ENCODE data around the gene ABTB1. TPM values are rescaled to one million over a fixed set of nuclear protein-coding genes. Genes with fewer than 3 reads are reported as not detected.

ABTB1 gene
- total and polyA plus RNA-seq, 5 donors from 2014 or later: 120 to 130 (median 123) TPM

DNA sequence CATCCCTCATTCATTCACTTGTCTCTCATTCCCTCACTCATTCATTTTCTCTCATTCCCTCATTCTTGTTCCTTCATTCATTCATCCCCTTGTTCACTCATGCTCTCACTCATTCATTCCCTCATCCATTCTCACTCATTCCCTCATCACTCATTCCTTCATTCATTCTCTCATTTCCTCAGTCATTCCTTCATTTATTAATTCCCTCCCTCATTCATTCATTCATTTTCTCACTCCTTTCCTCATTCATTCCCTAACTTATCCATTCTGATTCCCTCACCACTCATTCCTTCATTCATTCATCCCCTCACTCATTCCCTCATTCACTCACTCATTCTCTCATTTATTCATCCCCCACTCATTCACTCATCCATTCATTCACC, 13.8 kb downstream of the ABTB1 start:
- no peak overlapping the region for H3K4me3 Mint-ChIP-seq
- Histone ChIP-seq H3K27ac (ENCODE audit: insufficient read depth, low read length, poor library complexity, severe bottlenecking) (no peak overlapping the region), H3K36me3 (ENCODE audit: control insufficient read depth, insufficient read depth, low read length) (no peaks in the 10 kb centered on the region), H3K4me1 (ENCODE audit: control insufficient read depth, insufficient read depth, low read length, poor library complexity, severe bottlenecking) (peaks cover 4% of the 10 kb centered on the region), H3K4me3 (ENCODE audit: low read depth, low read length) (no peak overlapping the region), H3K27me3 (ENCODE audit: control insufficient read depth, insufficient read depth, low read length) (no peaks in the 10 kb centered on the region), H3K9me3 (ENCODE audit: control insufficient read depth in 2 of 2, low read length in 2 of 2) (no peaks in the 10 kb centered on the region)
- DNase-seq (no peak), ATAC-seq (ENCODE audit: low read depth in 2 of 2) (no peak)
- H3K27me3 Mint-ChIP-seq: no peaks in the 10 kb centered on the region
- H3K9me3 Mint-ChIP-seq: no peaks in the 10 kb centered on the region
- H3K36me3 Mint-ChIP-seq: no peaks in the 10 kb centered on the region
- H3K4me1 Mint-ChIP-seq: peaks cover 0 to 14% (median 4%) of the 10 kb centered on the region in 4 donors
- H3K27ac Mint-ChIP-seq: no peak overlapping the region

- no peak overlapping the region for H3K27ac Mint-ChIP-seq
- H3K9me3 Mint-ChIP-seq: no peaks in the 10 kb centered on the region
- no peak for ATAC-seq (ENCODE audit: low read depth in 2 of 2)
- Histone ChIP-seq H3K27me3 (ENCODE audit: control insufficient read depth, insufficient read depth, low read length) (no peaks in the 10 kb centered on the region), H3K27ac (ENCODE audit: insufficient read depth, low read length, poor library complexity, severe bottlenecking) (no peak overlapping the region), H3K36me3 (ENCODE audit: control insufficient read depth, insufficient read depth, low read length) (no peaks in the 10 kb centered on the region), H3K9me3 (ENCODE audit: control insufficient read depth in 2 of 2, low read length in 2 of 2) (no peaks in the 10 kb centered on the region), H3K4me3 (ENCODE audit: low read depth, low read length) (no peak overlapping the region), H3K4me1 (ENCODE audit: control insufficient read depth, insufficient read depth, low read length, poor library complexity, severe bottlenecking) (peaks cover 4% of the 10 kb centered on the region)
- no peak overlapping the region for H3K4me3 Mint-ChIP-seq
- no peaks in the 10 kb centered on the region for H3K27me3 Mint-ChIP-seq
- peaks cover 0 to 14% (median 4%) of the 10 kb centered on the region in 4 donors for H3K4me1 Mint-ChIP-seq
- DNase-seq: no peak
- H3K36me3 Mint-ChIP-seq: no peaks in the 10 kb centered on the region
Observed at GRCh38 chr3:127687228-127687737, 14.5 kb downstream of the ABTB1 start.

DNA sequence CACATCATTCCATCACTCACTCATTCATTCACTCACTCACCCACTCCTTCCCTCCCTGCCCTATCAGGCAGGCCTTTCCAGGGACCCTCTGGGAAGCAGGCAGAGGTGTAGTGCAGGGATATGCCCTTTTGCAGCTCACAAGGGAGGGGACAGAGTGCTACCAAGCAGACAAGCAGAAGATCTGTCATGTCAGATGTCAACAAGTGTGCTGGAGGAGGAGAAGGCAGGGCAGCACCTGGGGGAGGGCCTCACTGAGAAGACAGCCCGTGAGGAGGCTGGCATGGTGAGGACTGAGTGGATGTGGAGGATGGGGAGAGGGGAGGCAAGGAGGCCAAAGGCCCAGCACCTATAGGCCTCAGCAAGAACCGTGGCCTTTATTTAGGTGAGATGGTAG, 15.3 kb downstream of the ABTB1 start:
- Histone ChIP-seq H3K27me3 (ENCODE audit: control insufficient read depth, insufficient read depth, low read length) (no peaks in the 10 kb centered on the region), H3K4me1 (ENCODE audit: control insufficient read depth, insufficient read depth, low read length, poor library complexity, severe bottlenecking) (peaks cover 4% of the 10 kb centered on the region), H3K27ac (ENCODE audit: insufficient read depth, low read length, poor library complexity, severe bottlenecking) (no peak overlapping the region), H3K9me3 (ENCODE audit: control insufficient read depth in 2 of 2, low read length in 2 of 2) (no peaks in the 10 kb centered on the region), H3K36me3 (ENCODE audit: control insufficient read depth, insufficient read depth, low read length) (no peaks in the 10 kb centered on the region), H3K4me3 (ENCODE audit: low read depth, low read length) (no peak overlapping the region)
- no peak overlapping the region for H3K27ac Mint-ChIP-seq
- no peaks in the 10 kb centered on the region for H3K27me3 Mint-ChIP-seq
- ATAC-seq (ENCODE audit: low read depth in 2 of 2) (no peak), DNase-seq (no peak)
- H3K36me3 Mint-ChIP-seq: no peaks in the 10 kb centered on the region
- no peak overlapping the region for H3K4me3 Mint-ChIP-seq
- peaks cover 0 to 1% (median 0%) of the 10 kb centered on the region in 7 donors for H3K9me3 Mint-ChIP-seq
- H3K4me1 Mint-ChIP-seq: peaks cover 0 to 14% (median 4%) of the 10 kb centered on the region in 4 donors

GRCh38 chr3:127688416-127689265, 15.9 kb downstream of the ABTB1 start:
- no peak overlapping the region for H3K27ac ChIP-seq (ENCODE audit: insufficient read depth, low read length, poor library complexity, severe bottlenecking)
- ATAC-seq (ENCODE audit: low read depth in 2 of 2): no peak
- DNase-seq: no peak
- H3K4me3 Mint-ChIP-seq: no peak overlapping the region
- peaks cover 0 to 11% (median 3%) of the 10 kb centered on the region in 4 donors for H3K4me1 Mint-ChIP-seq
- H3K27me3 Mint-ChIP-seq: no peaks in the 10 kb centered on the region
- H3K9me3 Mint-ChIP-seq: peaks cover 0 to 1% (median 0%) of the 10 kb centered on the region in 7 donors
- peaks cover 2% of the 10 kb centered on the region for H3K4me1 ChIP-seq (ENCODE audit: control insufficient read depth, insufficient read depth, low read length, poor library complexity, severe bottlenecking)
- no peak overlapping the region for H3K4me3 ChIP-seq (ENCODE audit: low read depth, low read length)
- H3K27ac Mint-ChIP-seq: no peak overlapping the region
- H3K36me3 ChIP-seq (ENCODE audit: control insufficient read depth, insufficient read depth, low read length): no peaks in the 10 kb centered on the region
- H3K9me3 ChIP-seq (ENCODE audit: control insufficient read depth in 2 of 2, low read length in 2 of 2): no peaks in the 10 kb centered on the region
- no peaks in the 10 kb centered on the region for H3K27me3 ChIP-seq (ENCODE audit: control insufficient read depth, insufficient read depth, low read length)
- H3K36me3 Mint-ChIP-seq: no peaks in the 10 kb centered on the region

DNA sequence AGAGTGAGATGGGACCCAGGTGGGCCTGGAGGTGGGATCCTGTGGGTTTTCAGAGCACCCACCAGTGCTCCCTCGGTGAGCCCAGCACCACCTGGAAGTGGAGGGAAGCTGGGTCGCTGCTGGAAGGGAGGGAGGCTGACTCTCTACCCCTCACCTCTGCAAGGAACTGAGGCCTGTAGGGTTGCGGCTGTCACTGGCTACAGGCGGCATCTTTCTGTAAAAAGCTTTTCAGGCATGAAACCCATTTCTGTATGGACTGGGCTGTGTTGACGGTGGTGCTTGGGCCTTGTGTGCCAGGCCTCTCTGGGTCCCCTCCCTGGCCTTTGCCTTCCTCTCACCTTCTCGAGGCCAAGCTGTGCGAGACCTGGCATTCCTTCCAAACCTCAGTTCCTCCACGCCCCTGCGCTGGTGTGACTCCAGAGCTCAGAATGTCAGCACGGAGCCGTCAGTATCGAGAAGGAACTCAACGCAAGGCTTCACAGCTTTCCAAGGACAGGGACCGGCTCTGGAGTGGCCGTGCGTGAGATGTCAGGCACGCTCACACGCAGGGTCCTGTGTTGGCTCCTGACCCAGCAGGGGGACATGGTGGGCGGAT, 16.6 kb downstream of the ABTB1 start:
- no peak for DNase-seq
- H3K27ac Mint-ChIP-seq: no peak overlapping the region
- Histone ChIP-seq H3K4me3 (ENCODE audit: low read depth, low read length) (no peak overlapping the region), H3K36me3 (ENCODE audit: control insufficient read depth, insufficient read depth, low read length) (no peaks in the 10 kb centered on the region), H3K9me3 (ENCODE audit: control insufficient read depth in 2 of 2, low read length in 2 of 2) (no peaks in the 10 kb centered on the region), H3K27ac (ENCODE audit: insufficient read depth, low read length, poor library complexity, severe bottlenecking) (no peak overlapping the region), H3K27me3 (ENCODE audit: control insufficient read depth, insufficient read depth, low read length) (no peaks in the 10 kb centered on the region), H3K4me1 (ENCODE audit: control insufficient read depth, insufficient read depth, low read length, poor library complexity, severe bottlenecking) (no peaks in the 10 kb centered on the region)
- no peak overlapping the region for H3K4me3 Mint-ChIP-seq
- ATAC-seq (ENCODE audit: low read depth in 2 of 2): no peak
- peaks cover 0 to 4% (median under 1%) of the 10 kb centered on the region in 4 donors for H3K4me1 Mint-ChIP-seq
- peaks cover 2% of the 10 kb centered on the region for H3K27me3 Mint-ChIP-seq
- peaks cover 0 to 1% (median 0%) of the 10 kb centered on the region in 7 donors for H3K9me3 Mint-ChIP-seq
- H3K36me3 Mint-ChIP-seq: no peaks in the 10 kb centered on the region

- Mint-ChIP-seq H3K4me3 (no peak overlapping the region), H3K36me3 (no peaks in the 10 kb centered on the region), H3K27me3 (peaks cover 5% of the 10 kb centered on the region), H3K9me3 (peaks cover 0 to 1% (median 0%) of the 10 kb centered on the region in 7 donors), H3K4me1 (peaks cover 0 to 1% (median 0%) of the 10 kb centered on the region in 4 donors), H3K27ac (no peak overlapping the region)
- Histone ChIP-seq H3K27me3 (ENCODE audit: control insufficient read depth, insufficient read depth, low read length) (no peaks in the 10 kb centered on the region), H3K9me3 (ENCODE audit: control insufficient read depth in 2 of 2, low read length in 2 of 2) (no peaks in the 10 kb centered on the region), H3K4me3 (ENCODE audit: low read depth, low read length) (no peak overlapping the region), H3K36me3 (ENCODE audit: control insufficient read depth, insufficient read depth, low read length) (no peaks in the 10 kb centered on the region), H3K27ac (ENCODE audit: insufficient read depth, low read length, poor library complexity, severe bottlenecking) (no peak overlapping the region), H3K4me1 (ENCODE audit: control insufficient read depth, insufficient read depth, low read length, poor library complexity, severe bottlenecking) (no peaks in the 10 kb centered on the region)
- DNase-seq (no peak), ATAC-seq (ENCODE audit: low read depth in 2 of 2) (no peak)
Observed at GRCh38 chr3:127690106-127690505, 17.4 kb downstream of the ABTB1 start.

GRCh38 chr3:127690823-127691452, 18.2 kb downstream of the ABTB1 start:
- Histone ChIP-seq H3K27ac (ENCODE audit: insufficient read depth, low read length, poor library complexity, severe bottlenecking) (no peak overlapping the region), H3K4me1 (ENCODE audit: control insufficient read depth, insufficient read depth, low read length, poor library complexity, severe bottlenecking) (no peaks in the 10 kb centered on the region), H3K9me3 (ENCODE audit: control insufficient read depth in 2 of 2, low read length in 2 of 2) (no peaks in the 10 kb centered on the region), H3K27me3 (ENCODE audit: control insufficient read depth, insufficient read depth, low read length) (no peaks in the 10 kb centered on the region), H3K36me3 (ENCODE audit: control insufficient read depth, insufficient read depth, low read length) (no peaks in the 10 kb centered on the region), H3K4me3 (ENCODE audit: low read depth, low read length) (no peak overlapping the region)
- no peak for DNase-seq
- H3K36me3 Mint-ChIP-seq: no peaks in the 10 kb centered on the region
- H3K4me3 Mint-ChIP-seq: no peak overlapping the region
- peaks cover 0 to 1% (median 0%) of the 10 kb centered on the region in 7 donors for H3K9me3 Mint-ChIP-seq
- H3K4me1 Mint-ChIP-seq: no peaks in the 10 kb centered on the region
- no peak overlapping the region for H3K27ac Mint-ChIP-seq
- no peak for ATAC-seq (ENCODE audit: low read depth in 2 of 2)
- peaks cover 5% of the 10 kb centered on the region for H3K27me3 Mint-ChIP-seq
